Measurements from ENCODE around the gene ATRIP.

- TF ChIP-seq BHLHE40 (IDR thresholded peaks at IDR 0.05; ENCODE audit: low read depth, low read length): no peak
- no peak for TF ChIP-seq MYC (IDR thresholded peaks at IDR 0.05; ENCODE audit: borderline replicate concordance, low read length)
- no peak for TF ChIP-seq EP300 (IDR thresholded peaks at IDR 0.05)
- TF ChIP-seq POLR2A (IDR thresholded peaks at IDR 0.05; ENCODE audit: low read length): no peak
These were observed 28.7 kb downstream of the ATRIP start for GRCh38 chr3:48475188-48475587.

Data from A549 (cell line).